MM.1S (cell line): ENCODE measurements around the gene EML6.

Experiments used
- CTCF ChIP-seq: fragments of 300-600 bp; sonication (generic); IDR thresholded peaks from 2 replicates; pipeline ENCODE4 v1.5.1; 2016; ENCODE audit warnings: antibody characterized with exemption, low read length, mixed read lengths
- EZH2 ChIP-seq: fragments of 300-600 bp; sonication (generic); optimal IDR thresholded peaks from 2 replicates; pipeline ENCODE3; 2017; ENCODE audit warnings: low read depth, mild to moderate bottlenecking, antibody characterized with exemption, low read length, mixed read lengths
- EZH2phosphoT487 ChIP-seq: fragments of 300-600 bp; sonication (generic); IDR thresholded peaks from 2 replicates; pipeline ENCODE4 v1.6.1; 2018; ENCODE audit warnings: antibody characterized with exemption, low read length

DNA sequence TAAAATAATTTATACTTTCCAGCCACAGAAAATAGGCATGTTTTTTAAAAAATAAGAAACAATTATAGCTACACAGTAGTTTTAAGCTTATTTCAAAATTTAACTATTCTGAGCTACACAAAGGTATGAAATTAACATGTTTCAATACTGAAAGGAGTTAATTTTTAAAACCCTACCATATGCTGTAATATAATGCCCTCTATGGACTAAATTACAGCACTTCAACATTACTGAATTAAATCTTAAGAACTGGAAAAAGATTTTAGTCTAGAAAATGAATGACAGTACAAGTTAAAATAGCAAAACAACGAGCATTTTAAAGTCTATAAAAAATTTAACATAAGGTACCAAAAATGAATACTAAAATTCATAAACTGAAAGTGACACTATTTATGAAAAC, 290.5 kb downstream of the EML6 start:
- TF ChIP-seq EZH2, result no peak
- TF ChIP-seq CTCF, result peak; percentile 51
- TF ChIP-seq EZH2phosphoT487, result no peak
